Endothelial cell of umbilical vein (primary cell): ENCODE data around the gene VPS52.

ENCODE experiments used
- CTCF ChIP-seq, 2 donors: IDR thresholded peaks; 1 replicate in 1 of 2; 2 replicates in 1 of 2; pipeline ENCODE4 v1.5.1; 2011; ENCODE audit warnings: low read length in 2 of 2, mild to moderate bottlenecking in 2 of 2, moderate library complexity in 2 of 2, control low read depth in 1 of 2, inconsistent platforms in 1 of 2, low read depth in 1 of 2; ENCODE audit not compliant: insufficient read depth in 1 of 2; ENCODE audit errors: extremely low read depth in 1 of 2
- GATA2 ChIP-seq: IDR thresholded peaks from 2 replicates; pipeline ENCODE4 v1.7.0; 2011; ENCODE audit warnings: low read depth, mild to moderate bottlenecking, moderate library complexity, mixed read lengths, low read length; ENCODE audit not compliant: insufficient read length, insufficient read depth

GRCh38 chr6:33236852-33237251, 34.8 kb downstream of the VPS52 start:
- TF ChIP-seq CTCF (IDR thresholded peaks at IDR 0.05; ENCODE audit: extremely low read depth in 1 of 2, insufficient read depth in 1 of 2, low read depth in 1 of 2, low read length in 2 of 2) (no peak), GATA2 (no peak)
